SK-N-SH treated with all-trans-retinoic acid at 6 μM for 48 hours (cell line): Measurements from ENCODE around the gene TRIM10.

Experiments used
- ATAC-seq: fragments of 200-7000 bp; cut with Tn5 transposase; 3 replicates; pipeline ENCODE4 v1.9.1; 2020; ENCODE audit warnings: mild to moderate bottlenecking, moderate library complexity
- ARNTL ChIP-seq: fragments of 450-650 bp; formaldehyde crosslinking; IDR thresholded peaks from 2 replicates; pipeline ENCODE4 v1.5.0; 2020; ENCODE audit warnings: low read depth, mild to moderate bottlenecking, moderate library complexity, borderline replicate concordance
- BACH2 ChIP-seq: fragments of 250-450 bp; sonication (Bioruptor Pico); IDR thresholded peaks from 2 replicates; pipeline ENCODE4 v1.9.0; 2021; ENCODE audit warnings: mild to moderate bottlenecking, borderline replicate concordance
- CREB5 ChIP-seq: fragments of 250-450 bp; sonication (Bioruptor Pico); IDR thresholded peaks from 2 replicates; pipeline ENCODE4 v1.5.1; 2020; ENCODE audit warnings: low read depth, mild to moderate bottlenecking, moderate library complexity
- CSDC2 ChIP-seq: fragments of 250-450 bp; sonication (Bioruptor Pico); IDR thresholded peaks from 2 replicates; pipeline ENCODE4 v1.5.0; 2020; ENCODE audit warnings: mild to moderate bottlenecking, moderate library complexity
- CSRNP3 ChIP-seq: fragments of 250-450 bp; sonication (Bioruptor Pico); IDR thresholded peaks from 2 replicates; pipeline ENCODE4 v1.5.1; 2021; ENCODE audit warnings: mild to moderate bottlenecking, moderate library complexity
- ESRRG ChIP-seq: fragments of 250-450 bp; sonication (Bioruptor Pico); IDR thresholded peaks from 2 replicates; pipeline ENCODE4 v1.6.1; 2021; ENCODE audit warnings: mild to moderate bottlenecking
- ISL1 ChIP-seq: fragments of 250-450 bp; sonication (Bioruptor Pico); IDR thresholded peaks from 2 replicates; pipeline ENCODE4 v2.1.2; 2022; ENCODE audit warnings: mild to moderate bottlenecking, moderate library complexity
- OSR1 ChIP-seq: fragments of 250-450 bp; sonication (Bioruptor Pico); IDR thresholded peaks from 2 replicates; pipeline ENCODE4 v1.8.0; 2022; ENCODE audit warnings: moderate library complexity, mild to moderate bottlenecking, inconsistent platforms
- PPARA ChIP-seq: fragments of 250-450 bp; sonication (Bioruptor Pico); IDR thresholded peaks from 2 replicates; pipeline ENCODE4 v1.5.0; 2020; ENCODE audit warnings: mild to moderate bottlenecking, borderline replicate concordance
- SNAI2 ChIP-seq: fragments of 250-450 bp; sonication (Bioruptor Pico); IDR thresholded peaks from 2 replicates; pipeline ENCODE4 v1.5.0; 2020; ENCODE audit warnings: mild to moderate bottlenecking, moderate library complexity
- TCF4 ChIP-seq: fragments of 250-450 bp; sonication (Bioruptor Pico); IDR thresholded peaks from 2 replicates; pipeline ENCODE4 v1.8.0; 2021; ENCODE audit warnings: mild to moderate bottlenecking, moderate library complexity, borderline replicate concordance
- TOX ChIP-seq: fragments of 250-450 bp; sonication (Bioruptor Pico); IDR thresholded peaks from 2 replicates; pipeline ENCODE4 v1.8.0; 2021; ENCODE audit warnings: mild to moderate bottlenecking, moderate library complexity, borderline replicate concordance
- ZC3H10 ChIP-seq: fragments of 250-450 bp; sonication (Bioruptor Pico); IDR thresholded peaks from 2 replicates; pipeline ENCODE4 v1.5.1; 2021; ENCODE audit warnings: mild to moderate bottlenecking, moderate library complexity
- ZFP3 ChIP-seq: fragments of 250-450 bp; sonication (Bioruptor Pico); IDR thresholded peaks from 2 replicates; pipeline ENCODE4 v1.5.0; 2020; ENCODE audit warnings: mild to moderate bottlenecking, moderate library complexity
- ZFP30 ChIP-seq: fragments of 450-650 bp; formaldehyde crosslinking; IDR thresholded peaks from 2 replicates; pipeline ENCODE4 v1.5.0; 2022; ENCODE audit warnings: mild to moderate bottlenecking, moderate library complexity
- ZNF565 ChIP-seq: fragments of 450-650 bp; formaldehyde crosslinking; conservative IDR thresholded peaks from 2 replicates; pipeline ENCODE4 v1.5.0; 2020; ENCODE audit warnings: low read depth, mild to moderate bottlenecking, moderate library complexity
- ZNF8 ChIP-seq: fragments of 450-650 bp; formaldehyde crosslinking; IDR thresholded peaks from 2 replicates; pipeline ENCODE4 v1.5.0; 2020; ENCODE audit warnings: mild to moderate bottlenecking, moderate library complexity
- TF ChIP-seq, protein P1 (sequence below): fragments of 250-450 bp; sonication (Bioruptor Pico); IDR thresholded peaks from 2 replicates; pipeline ENCODE4 v1.8.0; 2021; ENCODE audit warnings: low read depth, mild to moderate bottlenecking, moderate library complexity, borderline replicate concordance
- TF ChIP-seq, protein P2 (sequence below): fragments of 250-450 bp; sonication (Bioruptor Pico); IDR thresholded peaks from 2 replicates; pipeline ENCODE4 v1.5.0; 2020; ENCODE audit warnings: mild to moderate bottlenecking, moderate library complexity
- TF ChIP-seq, protein P3 (sequence below): fragments of 250-450 bp; sonication (Bioruptor Pico); IDR thresholded peaks from 2 replicates; pipeline ENCODE4 v1.8.0; 2020; ENCODE audit warnings: mild to moderate bottlenecking, moderate library complexity, borderline replicate concordance

The TRIM10 gene

GRCh38 chr6:30175765-30176164 is 14.8 kb upstream of the TRIM10 start:
- ATAC-seq, result no peak
- TF ChIP-seq, protein P1, sequence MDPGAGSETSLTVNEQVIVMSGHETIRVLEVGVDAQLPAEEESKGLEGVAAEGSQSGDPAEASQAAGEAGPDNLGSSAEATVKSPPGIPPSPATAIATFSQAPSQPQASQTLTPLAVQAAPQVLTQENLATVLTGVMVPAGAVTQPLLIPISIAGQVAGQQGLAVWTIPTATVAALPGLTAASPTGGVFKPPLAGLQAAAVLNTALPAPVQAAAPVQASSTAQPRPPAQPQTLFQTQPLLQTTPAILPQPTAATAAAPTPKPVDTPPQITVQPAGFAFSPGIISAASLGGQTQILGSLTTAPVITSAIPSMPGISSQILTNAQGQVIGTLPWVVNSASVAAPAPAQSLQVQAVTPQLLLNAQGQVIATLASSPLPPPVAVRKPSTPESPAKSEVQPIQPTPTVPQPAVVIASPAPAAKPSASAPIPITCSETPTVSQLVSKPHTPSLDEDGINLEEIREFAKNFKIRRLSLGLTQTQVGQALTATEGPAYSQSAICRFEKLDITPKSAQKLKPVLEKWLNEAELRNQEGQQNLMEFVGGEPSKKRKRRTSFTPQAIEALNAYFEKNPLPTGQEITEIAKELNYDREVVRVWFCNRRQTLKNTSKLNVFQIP (CRISPR knock-in tag), result no peak
- TF ChIP-seq ZFP3 (no peak), CREB5 (no peak), ZC3H10 (CRISPR knock-in tag) (no peak), ZNF8 (CRISPR knock-in tag) (no peak), TOX (CRISPR knock-in tag) (no peak), ZNF565 (no peak), BACH2 (CRISPR knock-in tag) (no peak), PPARA (CRISPR knock-in tag) (no peak), CSRNP3 (CRISPR knock-in tag) (no peak), ESRRG (no peak), ARNTL (CRISPR knock-in tag) (no peak), ISL1 (no peak), CSDC2 (CRISPR knock-in tag) (no peak), OSR1 (CRISPR knock-in tag) (no peak), ZFP30 (no peak)
- TF ChIP-seq, protein P2, sequence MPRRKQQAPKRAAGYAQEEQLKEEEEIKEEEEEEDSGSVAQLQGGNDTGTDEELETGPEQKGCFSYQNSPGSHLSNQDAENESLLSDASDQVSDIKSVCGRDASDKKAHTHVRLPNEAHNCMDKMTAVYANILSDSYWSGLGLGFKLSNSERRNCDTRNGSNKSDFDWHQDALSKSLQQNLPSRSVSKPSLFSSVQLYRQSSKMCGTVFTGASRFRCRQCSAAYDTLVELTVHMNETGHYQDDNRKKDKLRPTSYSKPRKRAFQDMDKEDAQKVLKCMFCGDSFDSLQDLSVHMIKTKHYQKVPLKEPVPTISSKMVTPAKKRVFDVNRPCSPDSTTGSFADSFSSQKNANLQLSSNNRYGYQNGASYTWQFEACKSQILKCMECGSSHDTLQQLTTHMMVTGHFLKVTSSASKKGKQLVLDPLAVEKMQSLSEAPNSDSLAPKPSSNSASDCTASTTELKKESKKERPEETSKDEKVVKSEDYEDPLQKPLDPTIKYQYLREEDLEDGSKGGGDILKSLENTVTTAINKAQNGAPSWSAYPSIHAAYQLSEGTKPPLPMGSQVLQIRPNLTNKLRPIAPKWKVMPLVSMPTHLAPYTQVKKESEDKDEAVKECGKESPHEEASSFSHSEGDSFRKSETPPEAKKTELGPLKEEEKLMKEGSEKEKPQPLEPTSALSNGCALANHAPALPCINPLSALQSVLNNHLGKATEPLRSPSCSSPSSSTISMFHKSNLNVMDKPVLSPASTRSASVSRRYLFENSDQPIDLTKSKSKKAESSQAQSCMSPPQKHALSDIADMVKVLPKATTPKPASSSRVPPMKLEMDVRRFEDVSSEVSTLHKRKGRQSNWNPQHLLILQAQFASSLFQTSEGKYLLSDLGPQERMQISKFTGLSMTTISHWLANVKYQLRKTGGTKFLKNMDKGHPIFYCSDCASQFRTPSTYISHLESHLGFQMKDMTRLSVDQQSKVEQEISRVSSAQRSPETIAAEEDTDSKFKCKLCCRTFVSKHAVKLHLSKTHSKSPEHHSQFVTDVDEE (CRISPR knock-in tag), result no peak
- TF ChIP-seq, protein P3, sequence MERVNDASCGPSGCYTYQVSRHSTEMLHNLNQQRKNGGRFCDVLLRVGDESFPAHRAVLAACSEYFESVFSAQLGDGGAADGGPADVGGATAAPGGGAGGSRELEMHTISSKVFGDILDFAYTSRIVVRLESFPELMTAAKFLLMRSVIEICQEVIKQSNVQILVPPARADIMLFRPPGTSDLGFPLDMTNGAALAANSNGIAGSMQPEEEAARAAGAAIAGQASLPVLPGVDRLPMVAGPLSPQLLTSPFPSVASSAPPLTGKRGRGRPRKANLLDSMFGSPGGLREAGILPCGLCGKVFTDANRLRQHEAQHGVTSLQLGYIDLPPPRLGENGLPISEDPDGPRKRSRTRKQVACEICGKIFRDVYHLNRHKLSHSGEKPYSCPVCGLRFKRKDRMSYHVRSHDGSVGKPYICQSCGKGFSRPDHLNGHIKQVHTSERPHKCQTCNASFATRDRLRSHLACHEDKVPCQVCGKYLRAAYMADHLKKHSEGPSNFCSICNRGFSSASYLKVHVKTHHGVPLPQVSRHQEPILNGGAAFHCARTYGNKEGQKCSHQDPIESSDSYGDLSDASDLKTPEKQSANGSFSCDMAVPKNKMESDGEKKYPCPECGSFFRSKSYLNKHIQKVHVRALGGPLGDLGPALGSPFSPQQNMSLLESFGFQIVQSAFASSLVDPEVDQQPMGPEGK (CRISPR knock-in tag), result no peak

DNA sequence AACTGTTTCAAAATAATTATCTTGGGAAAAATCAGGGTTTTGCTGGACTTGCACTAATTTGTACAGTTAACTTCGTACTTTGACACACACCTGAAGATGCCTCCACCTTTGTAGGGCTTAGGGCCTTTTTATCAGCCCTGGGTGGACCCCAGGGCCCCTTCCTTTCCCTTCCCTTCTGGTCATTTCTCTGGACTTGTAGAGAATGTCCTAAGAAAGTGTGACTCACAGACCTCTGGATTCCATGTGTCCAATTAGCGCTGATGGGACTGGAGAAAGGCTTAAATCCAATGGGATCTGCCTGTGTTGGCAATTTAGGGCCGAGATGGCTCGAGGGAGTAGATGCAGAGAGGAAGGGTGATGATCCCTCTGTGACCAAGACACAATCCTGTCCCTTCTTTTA is 11.7 kb upstream of the TRIM10 start:
- no peak for ATAC-seq
- TF ChIP-seq TCF4 (CRISPR knock-in tag) (no peak), OSR1 (CRISPR knock-in tag) (no peak), ZC3H10 (CRISPR knock-in tag) (no peak), PPARA (CRISPR knock-in tag) (no peak), SNAI2 (no peak), CSRNP3 (CRISPR knock-in tag) (no peak), ZFP3 (no peak), ESRRG (no peak), ARNTL (CRISPR knock-in tag) (no peak)
- TF ChIP-seq, protein P1 (CRISPR knock-in tag), result no peak
